CD4-positive, alpha-beta memory T cell (primary cell): ENCODE measurements around the gene ZMYND10. TPM values are rescaled to one million over a fixed set of nuclear protein-coding genes. Genes with fewer than 3 reads are reported as not detected.

Source experiments
- CTCF ChIA-PET: fragments of 350-600 bp; sonication (Branson Sonifier 250); formaldehyde crosslinking; loops from one replicate; lab custom pipeline; 2021; ENCODE audit warnings: inconsistent platforms; ENCODE audit not compliant: partially characterized antibody; lab: Charles Lee
- POLR2A ChIA-PET: fragments of 350-600 bp; sonication (Branson Sonifier 250); formaldehyde crosslinking; loops from one replicate; lab custom pipeline; 2021; ENCODE audit not compliant: partially characterized antibody; lab: Charles Lee
- DNase-seq, 5 donors: peaks; one replicate each; pipeline versions ENCODE4 v3.0.0 to v3.0.0-alpha.2; 2020 to 2022; ENCODE audit warnings: mixed read lengths in 1 of 5
- H3K27ac ChIP-seq: one replicate; pipeline ENCODE4 v1.7.0; 2013; ENCODE audit warnings: low read depth, low read length
- H3K27me3 ChIP-seq: 2 replicates; pipeline ENCODE4 v1.7.0; 2013; ENCODE audit warnings: mild to moderate bottlenecking, low read length, moderate library complexity; ENCODE audit not compliant: insufficient read depth
- H3K36me3 ChIP-seq: 2 replicates; pipeline ENCODE4 v1.7.0; 2013; ENCODE audit warnings: mild to moderate bottlenecking, low read length, moderate library complexity; ENCODE audit not compliant: insufficient read depth
- H3K4me1 ChIP-seq: 2 replicates; pipeline ENCODE4 v1.7.0; 2013; ENCODE audit warnings: mild to moderate bottlenecking, low read length, moderate library complexity; ENCODE audit not compliant: insufficient read depth
- H3K4me3 ChIP-seq, 2 donors: one replicate each; pipeline ENCODE4 v1.7.0; 2013; ENCODE audit warnings: low read length in 2 of 2, mild to moderate bottlenecking in 1 of 2
- H3K9me3 ChIP-seq, 2 donors: one replicate each; pipeline ENCODE4 v1.7.0; 2013; ENCODE audit warnings: low read length in 2 of 2, control low read depth in 1 of 2; ENCODE audit not compliant: control insufficient read depth in 1 of 2
- H3K27ac Mint-ChIP-seq, 7 donors: one replicate each; pipeline ENCODE4 v1.8.0; 2020 to 2021; ENCODE audit warnings: mixed read lengths in 7 of 7, mild to moderate bottlenecking in 6 of 7, inconsistent platforms in 3 of 7, moderate library complexity in 3 of 7
- H3K27me3 Mint-ChIP-seq, 2 donors: one replicate each; pipeline ENCODE4 v1.8.0; 2020 to 2021; ENCODE audit warnings: mixed read lengths in 2 of 2
- H3K36me3 Mint-ChIP-seq, 2 donors: one replicate each; pipeline ENCODE4 v1.8.0; 2020 to 2021; ENCODE audit warnings: mixed read lengths in 2 of 2, inconsistent platforms in 1 of 2, mild to moderate bottlenecking in 1 of 2
- H3K4me1 Mint-ChIP-seq, 4 donors: one replicate each; pipeline ENCODE4 v1.8.0; 2020 to 2021; ENCODE audit warnings: mixed read lengths in 4 of 4, mild to moderate bottlenecking in 1 of 4
- H3K4me3 Mint-ChIP-seq, 8 donors: one replicate each; pipeline ENCODE4 v1.8.0; 2020 to 2021; ENCODE audit warnings: mixed read lengths in 8 of 8, mild to moderate bottlenecking in 7 of 8, moderate library complexity in 6 of 8, inconsistent platforms in 3 of 8
- H3K9me3 Mint-ChIP-seq, 8 donors: one replicate each; pipeline ENCODE4 v1.8.0; 2020 to 2021; ENCODE audit warnings: mixed read lengths in 8 of 8, mild to moderate bottlenecking in 5 of 8, inconsistent platforms in 3 of 8, moderate library complexity in 1 of 8
- intact Hi-C: fragments of 100-400 bp; cut with micrococcal nuclease; formaldehyde crosslinking; loops from one replicate; pipeline ENCODE4 v1.15.1; 2023
- polyA plus RNA-seq, 2 donors: library from polyadenylated mRNA; unstranded; fragments of 300-500 nt; fragmentation: Illumina TruSeq; gene quantifications; one replicate each; pipeline ENCODE4 v1.2.3, GENCODE V29; 2021
- total RNA-seq, 2 experiments: library from RNA; stranded (reverse); gene quantifications; one replicate each; pipeline ENCODE4 v1.2.3, GENCODE V29; 2021

Gene ZMYND10
- total and polyA plus RNA-seq, 4 experiments from 2014 or later = 3.7 to 4.2 TPM; not detected in 2

DNA sequence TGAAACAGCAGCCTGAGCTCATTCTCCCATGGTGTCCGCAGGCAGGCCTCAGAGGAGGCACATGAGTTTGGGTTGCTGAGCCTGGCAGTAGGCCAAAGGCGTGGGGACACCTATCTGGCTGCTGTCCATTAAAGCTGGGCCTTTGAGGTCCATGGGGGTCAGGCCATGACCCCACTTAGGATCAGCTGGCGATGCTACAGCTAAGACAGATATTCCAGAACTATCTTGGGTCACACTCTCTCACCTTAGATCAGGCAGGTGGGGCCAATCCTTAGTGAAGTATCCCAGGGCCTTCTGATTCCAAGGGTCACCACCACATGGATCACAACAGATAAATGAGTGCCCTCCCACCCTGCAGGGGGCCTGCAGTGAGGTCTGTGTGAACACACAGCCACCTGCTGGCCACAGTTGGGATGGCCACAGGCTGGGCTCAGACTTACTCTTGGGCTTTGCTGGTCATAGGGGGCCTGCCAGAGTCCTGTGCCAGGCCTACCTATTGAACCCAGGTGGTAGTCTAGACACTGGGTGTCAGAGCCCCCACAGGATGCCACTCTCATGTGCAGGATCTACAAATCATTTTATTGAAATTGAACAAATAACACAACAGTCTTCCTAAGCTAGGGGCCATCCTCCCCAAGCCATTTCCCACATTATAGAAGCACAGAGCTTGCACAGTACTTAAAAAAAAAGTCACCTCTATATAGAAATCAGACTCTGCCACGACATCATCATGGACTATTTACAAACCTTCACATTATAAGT, 21.0 kb downstream of the ZMYND10 start:
- H3K27me3 ChIP-seq = no peaks in the 10 kb centered on the region
- H3K27me3 Mint-ChIP-seq = no peaks in the 10 kb centered on the region
- no peaks in the 10 kb centered on the region for H3K9me3 ChIP-seq
- H3K27ac Mint-ChIP-seq = peak overlapping the region; percentile 53 to 93 (median 82)
- POLR2A ChIA-PET = interaction anchor here (0.7 to 14.4 kb wide), 6 partner anchors 10 to 32 kb away, joined by 3 to 144 read pairs (median 8); partner anchors contain the start of genes HYAL3, IFRD2 and NAA80
- peaks cover 0 to 25% of the 10 kb centered on the region in 2 donors for H3K36me3 Mint-ChIP-seq
- peak overlapping the region in 5 of 8 donors; percentile 17 to 67 (median 39) for H3K4me3 Mint-ChIP-seq
- peaks cover 21 to 49% (median 35%) of the 10 kb centered on the region in 4 donors for H3K4me1 Mint-ChIP-seq
- intact Hi-C loops = loop anchor here (1.0 to 2.0 kb wide), 2 partner anchors 50 to 130 kb away; no protein-coding TSS in a partner anchor
- CTCF ChIA-PET = interaction anchor here (0.5 to 5.6 kb wide), 16 partner anchors 9 to 509 kb away, joined by 3 to 37 read pairs (median 5); partner anchors contain the start of genes CYB561D2, HYAL3, IFRD2 and NAA80
- H3K36me3 ChIP-seq = peaks cover 10% of the 10 kb centered on the region
- DNase-seq = peak; percentile 39 to 65 (median 49)
- H3K9me3 Mint-ChIP-seq = peaks cover 0 to 1% (median 0%) of the 10 kb centered on the region in 8 donors
- peaks cover 40% of the 10 kb centered on the region for H3K4me1 ChIP-seq
- no peak overlapping the region for H3K27ac ChIP-seq
- H3K4me3 ChIP-seq = no peak overlapping the region

DNA sequence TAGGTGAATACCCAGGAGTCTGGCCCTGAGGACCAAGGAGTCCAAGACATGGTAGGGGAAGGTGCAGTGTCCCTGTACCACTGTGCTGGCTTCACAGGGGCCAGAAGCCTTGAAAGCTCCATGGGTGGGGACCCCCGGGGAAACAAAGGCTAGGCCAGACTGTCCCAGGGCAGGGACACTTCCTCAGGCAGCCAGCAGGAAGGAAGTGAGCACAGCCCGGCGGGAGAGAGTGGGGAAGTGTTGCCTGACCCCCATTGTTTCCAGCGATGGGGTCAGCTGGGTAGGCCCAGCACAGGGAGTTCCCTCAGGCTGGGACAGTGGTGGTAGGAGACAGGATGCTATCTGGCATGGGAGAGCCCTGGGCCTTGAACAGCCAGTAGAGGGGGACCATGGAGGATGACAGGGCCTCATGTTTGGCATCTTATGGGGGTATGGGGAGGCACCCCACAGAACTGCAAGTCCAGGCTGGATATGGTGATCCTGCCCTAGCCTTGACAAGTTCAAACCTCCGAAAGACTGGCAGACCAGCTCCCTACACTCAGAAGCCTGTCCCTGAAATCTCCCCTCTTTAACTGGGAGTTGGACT, 21.8 kb downstream of the ZMYND10 start:
- Histone ChIP-seq H3K4me1 (peaks cover 39% of the 10 kb centered on the region), H3K9me3 (no peaks in the 10 kb centered on the region), H3K4me3 (no peak overlapping the region), H3K27me3 (no peaks in the 10 kb centered on the region), H3K36me3 (peaks cover 10% of the 10 kb centered on the region), H3K27ac (no peak overlapping the region)
- Mint-ChIP-seq H3K4me3 (peak overlapping the region in 1 of 8 donors; percentile 35), H3K36me3 (peaks cover 0 to 22% of the 10 kb centered on the region in 2 donors), H3K27me3 (no peaks in the 10 kb centered on the region), H3K4me1 (peaks cover 21 to 56% (median 38%) of the 10 kb centered on the region in 4 donors), H3K27ac (peak overlapping the region in 4 of 7 donors; percentile 29 to 90 (median 78)), H3K9me3 (peaks cover 0 to 1% (median 0%) of the 10 kb centered on the region in 8 donors)
- ChIA-PET CTCF (interaction anchor here (0.5 to 5.6 kb wide), 15 partner anchors 8 to 509 kb away, joined by 3 to 37 read pairs (median 5); partner anchors contain the start of genes CYB561D2, HYAL3, IFRD2 and NAA80), POLR2A (interaction anchor here (0.6 to 14.4 kb wide), 6 partner anchors 9 to 31 kb away, joined by 3 to 144 read pairs (median 8); partner anchors contain the start of genes HYAL3, IFRD2, NAA80 and RASSF1)
- peak in 1 of 5 donors; percentile 27 for DNase-seq
- intact Hi-C loops = loop anchor here (1.0 to 2.0 kb wide), 2 partner anchors 49 to 129 kb away; no protein-coding TSS in a partner anchor

DNA sequence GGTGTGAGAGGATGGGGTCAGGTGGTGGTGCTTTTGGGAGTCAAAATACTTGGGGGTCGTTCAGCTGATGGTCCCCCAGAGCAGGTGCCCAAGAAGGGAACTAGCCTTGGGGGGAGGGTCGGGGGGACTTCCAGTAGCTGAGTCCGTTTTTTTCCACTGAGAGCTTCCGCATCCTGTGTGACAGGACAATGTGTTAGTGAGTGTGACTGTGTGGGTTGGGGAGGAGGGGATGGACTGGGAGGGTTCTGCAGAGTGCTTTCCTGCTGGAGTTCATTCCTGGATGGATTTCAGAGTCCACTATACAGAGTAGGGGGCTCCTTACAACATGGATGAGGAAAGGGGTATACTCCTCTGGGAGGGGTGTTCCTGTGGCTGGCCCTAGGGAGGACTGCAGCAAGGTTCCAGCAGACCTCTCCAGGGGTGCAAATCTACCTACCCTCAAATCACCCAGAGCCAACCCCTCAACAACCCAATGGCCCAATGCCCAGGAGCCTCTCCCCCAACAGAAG, 22.4 kb downstream of the ZMYND10 start:
- Mint-ChIP-seq H3K27ac (peak overlapping the region; percentile 3 to 79 (median 68)), H3K36me3 (peaks cover 0 to 16% of the 10 kb centered on the region in 2 donors), H3K9me3 (no peaks in the 10 kb centered on the region), H3K27me3 (no peaks in the 10 kb centered on the region), H3K4me1 (peaks cover 17 to 55% (median 37%) of the 10 kb centered on the region in 4 donors), H3K4me3 (peak overlapping the region in 3 of 8 donors; percentile 21 to 54 (median 35))
- Histone ChIP-seq H3K4me3 (no peak overlapping the region), H3K9me3 (no peaks in the 10 kb centered on the region), H3K27me3 (no peaks in the 10 kb centered on the region), H3K4me1 (peaks cover 35% of the 10 kb centered on the region), H3K27ac (no peak overlapping the region), H3K36me3 (peaks cover 10% of the 10 kb centered on the region)
- DNase-seq = peak in 1 of 5 donors; percentile 20
- intact Hi-C loops = no loop called here
- POLR2A ChIA-PET = interaction anchor here (2.1 to 14.4 kb wide), 5 partner anchors 8 to 25 kb away, joined by 8 to 144 read pairs (median 16); partner anchors contain the start of genes HYAL3, NAA80 and RASSF1
- CTCF ChIA-PET = interaction anchor here (0.9 to 5.6 kb wide), 6 partner anchors 11 to 51 kb away, joined by 3 to 37 read pairs (median 10); partner anchors contain the start of genes HYAL3, IFRD2 and NAA80

DNA sequence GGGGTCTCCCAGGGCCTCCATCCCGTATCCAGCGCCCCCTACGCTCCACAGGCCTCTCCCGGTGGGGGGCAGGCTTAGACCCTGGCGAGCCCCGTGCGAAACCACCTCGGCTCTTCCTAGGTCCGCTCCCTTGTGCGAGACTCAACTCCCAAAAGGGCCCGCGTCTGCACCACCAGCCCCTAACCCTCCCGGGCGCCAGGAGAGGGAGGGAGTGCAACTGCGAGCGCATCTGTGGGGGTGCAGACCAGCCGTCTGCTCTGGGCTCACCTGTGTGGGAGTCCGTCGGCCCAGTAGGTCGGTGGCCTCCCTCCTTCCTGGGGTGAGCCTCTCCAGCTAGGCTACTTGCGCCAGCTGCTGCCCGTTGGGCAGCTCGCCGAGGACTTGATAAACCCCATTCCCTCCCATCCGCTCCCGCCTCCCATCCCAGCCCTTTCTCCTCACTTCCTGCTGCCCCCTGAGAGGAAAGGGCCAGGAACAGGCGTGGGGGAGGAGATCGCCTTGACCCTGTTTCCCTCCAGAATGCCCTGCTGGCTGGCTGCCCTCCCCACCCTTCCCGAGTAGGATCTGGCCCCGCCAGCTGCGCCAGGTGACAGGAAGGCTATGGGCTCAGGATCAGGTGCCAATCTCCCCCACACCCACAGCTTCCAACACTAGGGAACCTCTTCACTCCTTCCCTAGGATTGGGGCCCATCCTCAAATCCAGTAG, 23.0 kb downstream of the ZMYND10 start, which contains the start of gene HYAL2:
HYAL2 (minus strand) TSS at position 360 of the 706 bp plus-strand sequence. CDS start 2,256 bp downstream, outside the sequence.
- H3K4me1 Mint-ChIP-seq = peaks cover 15 to 57% (median 35%) of the 10 kb centered on the region in 4 donors

DNA sequence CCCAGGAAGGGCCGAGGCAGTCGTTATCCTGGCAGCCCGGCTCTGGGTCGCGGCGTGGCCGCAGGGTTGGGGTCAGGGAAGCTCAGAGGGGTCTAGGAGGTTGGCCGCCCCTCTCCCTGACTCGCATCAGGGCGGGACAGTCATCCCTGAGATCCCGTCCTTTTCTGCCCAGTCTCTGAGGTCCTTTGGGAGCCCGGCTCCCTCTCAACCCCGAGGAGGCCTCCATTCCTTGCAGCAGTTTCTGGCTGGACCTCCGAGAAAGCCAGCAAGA, 23.5 kb downstream of the ZMYND10 start:
- peaks cover 37% of the 10 kb centered on the region for H3K4me1 ChIP-seq
- ChIA-PET POLR2A (interaction anchor here (0.6 to 14.4 kb wide), 7 partner anchors 10 to 37 kb away, joined by 3 to 144 read pairs (median 4); partner anchors contain the start of genes CYB561D2, HYAL3, NAA80 and NPRL2), CTCF (interaction anchor here (0.5 to 5.6 kb wide), 4 partner anchors 15 to 220 kb away, joined by 3 to 37 read pairs (median 10); partner anchors contain the start of genes HYAL3, IFRD2 and NAA80)
- DNase-seq = no peak
- peaks cover 0 to 15% of the 10 kb centered on the region in 2 donors for H3K36me3 Mint-ChIP-seq
- peaks cover 16 to 57% (median 36%) of the 10 kb centered on the region in 4 donors for H3K4me1 Mint-ChIP-seq
- H3K36me3 ChIP-seq = peaks cover 10% of the 10 kb centered on the region
- peak overlapping the region in 4 of 8 donors; percentile 80 to 86 (median 84) for H3K4me3 Mint-ChIP-seq
- peak overlapping the region; percentile 73 for H3K27ac ChIP-seq
- peak overlapping the region in 2 of 7 donors; percentile 78 to 90 for H3K27ac Mint-ChIP-seq
- H3K9me3 ChIP-seq = no peaks in the 10 kb centered on the region
- no peaks in the 10 kb centered on the region for H3K27me3 Mint-ChIP-seq
- H3K27me3 ChIP-seq = no peaks in the 10 kb centered on the region
- H3K9me3 Mint-ChIP-seq = no peaks in the 10 kb centered on the region
- intact Hi-C loops = no loop called here
- peak overlapping the region; percentile 23 to 87 for H3K4me3 ChIP-seq

More for the DNA sequence above, 23.0 kb downstream of the ZMYND10 start, which contains the start of gene HYAL2:
- CTCF ChIA-PET = interaction anchor here (0.5 to 5.6 kb wide), 8 partner anchors 11 to 220 kb away, joined by 3 to 37 read pairs (median 10); partner anchors contain the start of genes HYAL3, IFRD2 and NAA80
- Histone ChIP-seq H3K27ac (peak within 1 kb of the TSS; percentile 73), H3K27me3 (no peaks in the 10 kb centered on the region), H3K9me3 (no peaks in the 10 kb centered on the region), H3K4me3 (peak within 1 kb of the TSS; percentile 23 to 87), H3K36me3 (peaks cover 10% of the 10 kb centered on the region), H3K4me1 (peaks cover 37% of the 10 kb centered on the region)
- H3K27ac Mint-ChIP-seq = peak within 1 kb of the TSS; percentile 90 to 95 (median 93)
- POLR2A ChIA-PET = interaction anchor here (1.0 to 14.4 kb wide), 6 partner anchors 8 to 37 kb away, joined by 4 to 144 read pairs (median 8); partner anchors contain the start of genes HYAL3, NAA80, RASSF1 and TMEM115
- H3K27me3 Mint-ChIP-seq = no peaks in the 10 kb centered on the region
- intact Hi-C loops = no loop called here
- H3K36me3 Mint-ChIP-seq = peaks cover 0 to 15% of the 10 kb centered on the region in 2 donors
- DNase-seq = peak in 1 of 5 donors; percentile 37
- no peaks in the 10 kb centered on the region for H3K9me3 Mint-ChIP-seq
- peak within 1 kb of the TSS; percentile 80 to 90 (median 86) for H3K4me3 Mint-ChIP-seq
